GM20000 (cell line): ENCODE measurements around the gene MAP3K14.
A peak's percentile ranks its signal among the peaks of the same experiment; 100 is the strongest.
"Not testable (repeated sequence)": the region's sequence is repeated elsewhere in the genome, so short reads cannot be mapped to it uniquely, and the experiment has no call there.

ENCODE experiments used
- DNase-seq: peaks from one replicate; pipeline ENCODE4 v3.0.0; 2012; ENCODE audit warnings: low spot score
- TF ChIP-seq, protein P1 (sequence below): IDR thresholded peaks from 2 replicates; pipeline ENCODE4 v1.5.1; 2012; ENCODE audit warnings: mild to moderate bottlenecking, control low read depth; ENCODE audit errors: extremely low read depth, missing control alignments

The MAP3K14 gene

DNA sequence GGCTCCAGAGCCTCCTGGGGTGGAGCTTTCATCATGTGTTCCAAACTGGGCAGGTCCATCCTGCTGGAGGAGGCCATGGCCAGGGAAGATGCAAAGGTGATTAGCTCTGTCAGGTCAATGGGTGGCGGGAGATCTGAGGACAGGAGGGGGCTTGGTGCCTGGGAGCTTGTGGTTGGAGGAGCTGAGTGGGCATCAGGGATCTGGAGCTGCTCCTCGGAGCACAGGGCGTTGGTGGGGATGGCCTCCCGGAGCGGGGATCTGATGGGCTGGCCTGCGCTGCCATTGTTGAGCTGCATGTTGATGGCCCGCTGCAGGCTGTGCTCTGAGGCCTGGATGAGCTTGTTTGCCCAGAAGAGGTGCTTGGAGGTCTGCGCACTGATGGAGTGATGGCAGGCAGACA is 61.5 kb downstream of the MAP3K14 start:
- DNase-seq = no peak
- TF ChIP-seq, protein P1, sequence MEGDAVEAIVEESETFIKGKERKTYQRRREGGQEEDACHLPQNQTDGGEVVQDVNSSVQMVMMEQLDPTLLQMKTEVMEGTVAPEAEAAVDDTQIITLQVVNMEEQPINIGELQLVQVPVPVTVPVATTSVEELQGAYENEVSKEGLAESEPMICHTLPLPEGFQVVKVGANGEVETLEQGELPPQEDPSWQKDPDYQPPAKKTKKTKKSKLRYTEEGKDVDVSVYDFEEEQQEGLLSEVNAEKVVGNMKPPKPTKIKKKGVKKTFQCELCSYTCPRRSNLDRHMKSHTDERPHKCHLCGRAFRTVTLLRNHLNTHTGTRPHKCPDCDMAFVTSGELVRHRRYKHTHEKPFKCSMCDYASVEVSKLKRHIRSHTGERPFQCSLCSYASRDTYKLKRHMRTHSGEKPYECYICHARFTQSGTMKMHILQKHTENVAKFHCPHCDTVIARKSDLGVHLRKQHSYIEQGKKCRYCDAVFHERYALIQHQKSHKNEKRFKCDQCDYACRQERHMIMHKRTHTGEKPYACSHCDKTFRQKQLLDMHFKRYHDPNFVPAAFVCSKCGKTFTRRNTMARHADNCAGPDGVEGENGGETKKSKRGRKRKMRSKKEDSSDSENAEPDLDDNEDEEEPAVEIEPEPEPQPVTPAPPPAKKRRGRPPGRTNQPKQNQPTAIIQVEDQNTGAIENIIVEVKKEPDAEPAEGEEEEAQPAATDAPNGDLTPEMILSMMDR = no peak

DNA sequence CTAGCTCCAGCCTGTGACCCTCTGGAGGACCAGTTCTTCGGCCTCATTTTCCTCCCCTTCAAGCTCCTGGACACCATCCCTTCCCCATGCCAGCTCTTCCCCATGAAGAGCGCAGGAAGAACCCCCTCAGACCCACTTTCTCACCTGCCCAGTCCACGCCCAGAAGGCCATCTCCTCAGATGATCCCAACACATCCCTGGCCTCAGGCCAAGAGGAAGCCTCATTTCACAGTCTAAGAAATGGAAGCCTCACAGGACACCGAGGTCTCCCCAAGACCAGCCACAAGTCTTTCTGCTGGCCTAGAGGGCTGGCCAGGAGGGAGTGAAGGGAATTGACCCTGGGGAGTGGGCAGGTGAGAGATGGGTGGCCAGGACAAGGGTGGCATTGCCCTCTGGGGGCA is 62.9 kb downstream of the MAP3K14 start:
- DNase-seq = no peak
- TF ChIP-seq, protein P1 = no peak

DNA sequence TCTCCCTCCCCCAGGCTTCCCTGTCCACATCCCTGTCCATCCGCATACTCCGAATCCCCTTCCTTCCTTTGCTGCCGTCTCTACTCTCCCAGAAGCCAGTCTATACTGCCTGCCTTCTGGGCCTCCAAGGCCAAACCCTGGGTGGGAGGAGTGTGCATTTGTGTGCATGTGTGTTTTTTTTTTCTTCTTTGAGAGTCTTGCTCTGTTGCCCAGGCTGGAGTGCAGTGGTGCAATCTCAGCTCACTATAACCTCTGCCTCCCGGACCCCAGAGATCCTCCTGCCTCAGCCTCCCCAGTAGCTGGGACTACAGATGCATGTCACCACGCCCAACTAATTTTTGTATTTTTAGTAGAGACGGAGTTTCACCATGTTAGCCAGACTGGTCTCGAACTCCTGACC is 63.6 kb downstream of the MAP3K14 start:
- not testable (repeated sequence) for DNase-seq

DNA sequence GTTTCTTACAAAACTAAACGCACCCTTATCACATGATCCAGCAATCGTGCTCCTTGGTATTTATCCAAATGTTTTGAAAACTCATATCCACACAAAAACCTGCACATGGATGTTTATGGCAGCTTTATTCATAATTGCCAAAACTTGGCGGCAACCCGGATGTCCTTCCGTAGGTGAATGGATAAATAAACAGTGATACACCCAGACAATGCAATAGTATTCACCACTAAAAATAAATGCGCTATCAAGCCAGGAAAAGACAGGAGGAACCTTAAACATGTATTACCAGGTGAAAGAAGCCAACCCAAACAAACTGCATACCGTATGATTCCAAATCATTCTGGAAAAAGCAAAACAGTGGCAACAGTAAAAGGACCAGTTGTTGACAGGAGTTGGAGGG is 64.9 kb downstream of the MAP3K14 start:
- DNase-seq = no peak

DNA sequence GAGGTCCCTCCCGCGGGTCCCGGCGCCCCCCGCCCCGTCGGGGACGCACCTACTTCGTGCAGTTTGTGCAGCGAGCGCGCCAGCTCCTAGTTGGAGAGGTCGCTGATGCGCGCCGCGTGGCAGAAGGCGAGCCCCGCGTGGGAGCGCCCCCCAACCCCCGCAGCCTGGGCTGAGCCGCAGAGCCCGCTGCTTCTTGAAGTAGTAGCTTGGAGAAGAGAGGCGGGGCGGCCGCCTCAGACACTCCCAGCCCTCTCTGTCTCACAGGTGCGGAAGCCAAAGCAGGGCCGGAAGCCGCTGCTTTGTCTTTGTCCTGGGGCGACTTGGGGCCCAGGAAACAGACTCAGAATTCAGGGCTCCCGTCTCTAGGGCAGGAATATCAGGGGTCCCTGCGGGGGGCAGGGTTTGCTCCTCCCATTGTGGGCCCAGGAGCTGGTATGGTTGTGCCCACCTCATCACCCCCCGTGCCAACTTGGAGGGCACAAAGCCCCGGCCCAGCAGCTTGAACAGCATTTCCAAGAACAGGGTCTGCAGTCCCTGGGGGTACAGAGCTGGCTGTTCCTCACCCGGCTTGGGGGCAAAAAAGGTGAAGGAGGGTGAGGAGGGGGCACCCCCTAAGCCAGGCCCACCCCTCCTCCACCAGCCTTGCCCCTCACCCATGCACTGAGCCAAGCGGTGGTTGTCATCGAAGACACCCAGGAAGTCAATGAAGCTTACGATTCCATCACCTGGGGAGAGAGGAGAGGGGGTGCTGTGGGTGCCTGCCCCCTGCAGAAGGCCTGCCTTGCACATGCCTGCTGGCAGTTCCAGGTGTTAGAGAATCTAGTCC is 68.5 kb downstream of the MAP3K14 start:
- DNase-seq = peak; percentile 91
- TF ChIP-seq, protein P1 = no peak

More for the DNA sequence above, 64.9 kb downstream of the MAP3K14 start:
- TF ChIP-seq, protein P1 = no peak

DNA sequence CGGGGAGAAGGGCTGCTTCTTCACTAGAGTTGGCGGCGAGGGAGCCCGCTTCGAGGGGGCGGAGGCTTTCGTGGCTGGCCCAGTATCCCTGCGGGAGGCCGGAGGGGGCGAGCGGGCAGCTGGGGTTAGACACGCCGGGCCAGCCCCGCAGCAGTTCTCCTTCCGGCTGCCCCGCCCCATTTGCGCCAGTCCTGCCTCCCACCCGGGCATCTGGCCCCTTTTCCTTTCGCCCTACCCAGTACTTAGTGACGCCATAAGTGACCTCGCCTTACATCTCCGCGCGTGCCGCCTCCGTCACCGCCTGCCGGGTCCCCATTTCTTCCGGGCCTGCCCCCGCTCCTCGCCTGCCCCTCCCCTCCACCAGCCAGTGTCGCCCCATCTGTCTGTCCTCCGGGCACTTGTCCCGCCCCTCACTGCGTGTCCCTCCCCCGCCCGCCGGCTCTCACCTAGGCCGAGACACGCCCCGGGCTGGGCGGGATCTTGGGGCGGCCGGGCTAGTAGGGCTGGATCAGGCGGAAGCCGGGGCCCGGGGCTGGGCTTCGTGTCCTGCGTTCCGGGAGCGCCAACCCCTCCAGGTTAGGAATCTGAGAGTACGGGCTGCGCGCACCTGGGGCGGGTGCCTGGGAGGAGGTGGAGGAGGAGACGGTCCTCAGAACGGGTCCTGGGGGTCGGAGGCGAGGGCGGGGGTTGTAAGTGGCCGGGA is 69.2 kb downstream of the MAP3K14 start:
- DNase-seq = peak; percentile 99
- TF ChIP-seq, protein P1 = no peak

DNA sequence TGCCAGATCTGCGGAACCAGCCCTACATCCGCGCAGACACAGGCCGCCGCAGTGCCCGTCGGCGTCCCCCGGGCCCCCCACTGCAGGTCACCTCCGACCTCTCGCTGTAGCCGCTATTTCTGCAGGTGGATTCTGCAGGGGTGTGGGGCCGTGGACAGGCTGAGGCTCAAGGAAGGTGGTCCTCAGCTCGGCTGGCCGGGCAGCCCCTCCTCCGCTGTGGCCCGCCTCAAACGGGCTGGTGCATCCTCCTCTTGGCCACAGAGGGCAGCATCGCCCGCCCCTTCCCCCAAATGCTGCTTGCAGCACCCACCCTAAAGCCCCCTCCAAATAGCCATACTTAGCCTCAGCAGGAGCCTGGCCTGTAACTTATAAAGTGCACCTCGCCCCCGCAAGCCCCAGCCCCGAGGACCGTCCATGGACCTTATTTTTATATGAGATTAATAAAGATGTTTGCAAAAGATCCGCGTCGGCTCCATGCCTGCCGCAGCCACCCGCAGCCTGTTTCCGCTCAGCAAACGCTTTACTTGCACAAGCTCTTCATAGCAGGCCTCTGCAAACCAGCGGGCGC is 69.9 kb downstream of the MAP3K14 start:
- peak; percentile 68 for DNase-seq
- TF ChIP-seq, protein P1 = peak; percentile 30
